ENCODE data around the gene GATAD2B. TPM values are rescaled to one million over a fixed set of nuclear protein-coding genes. Genes with fewer than 3 reads are reported as not detected.

The GATAD2B gene
- polyA plus RNA-seq, 3 donors = 1.1 to 11.0 (median 2.0) TPM

- peaks cover 25 to 35% of the 10 kb centered on the region in 2 donors for H3K4me1 ChIP-seq (ENCODE audit: control insufficient read depth in 1 of 2, insufficient read depth in 2 of 2, low read length in 2 of 2)
These were observed 70.6 kb downstream of the GATAD2B start for GRCh38 chr1:153852170-153852569.

GRCh38 chr1:153849487-153850185 lies 73.1 kb downstream of the GATAD2B start:
- peaks cover 0 to 18% of the 10 kb centered on the region in 2 donors for H3K36me3 ChIP-seq (replicated peaks in 1 of 2; ENCODE audit: control insufficient read depth in 1 of 2, insufficient read depth in 2 of 2, low read length in 2 of 2)
- peaks cover 23 to 27% of the 10 kb centered on the region in 2 donors for H3K4me1 ChIP-seq (ENCODE audit: control insufficient read depth in 1 of 2, insufficient read depth in 2 of 2, low read length in 2 of 2)
- Mint-ChIP-seq H3K27me3 (ENCODE audit: low read depth in 3 of 3) (peaks cover 0 to 1% (median 0%) of the 10 kb centered on the region in 3 donors), H3K4me3 (peak overlapping the region in 1 of 2 donors; percentile 47), H3K9me3 (peaks cover 0 to 3% (median 0%) of the 10 kb centered on the region in 7 donors), H3K36me3 (peaks cover 29 to 36% of the 10 kb centered on the region in 2 donors), H3K4me1 (peaks cover 36% of the 10 kb centered on the region), H3K27ac (peak overlapping the region; percentile 71 to 85 (median 79))
- peak overlapping the region; percentile 31 to 66 for H3K27ac ChIP-seq (ENCODE audit: low read depth in 1 of 2, low read length in 2 of 2)
- peak overlapping the region; percentile 21 for H3K4me2 ChIP-seq (replicated peaks; ENCODE audit: extremely low read depth, low read length, poor library complexity, severe bottlenecking)
- H3K27me3 ChIP-seq (ENCODE audit: control insufficient read depth in 2 of 2, insufficient read depth in 2 of 2, low read length in 2 of 2) = no peaks in the 10 kb centered on the region
- intact Hi-C loops (cut with micrococcal nuclease) = loop anchor here (5.0 to 10.0 kb wide), 3 partner anchors 33 to 55 kb away; no protein-coding TSS in a partner anchor
- 20% methylated on average over 1 of the region's 5 CpGs for WGBS (ENCODE audit: insufficient coverage)
- no peak overlapping the region for H2AFZ ChIP-seq (ENCODE audit: insufficient read depth, low read depth, low read length, poor library complexity, severe bottlenecking)
- no peaks in the 10 kb centered on the region for H3K9me3 ChIP-seq (replicated peaks in 1 of 2; ENCODE audit: control insufficient read depth in 1 of 2, insufficient read depth in 1 of 2, low read length in 2 of 2)
- peaks cover 69% of the 10 kb centered on the region for H3K79me2 ChIP-seq (ENCODE audit: insufficient read depth, low read length)
- H3K9ac ChIP-seq (ENCODE audit: insufficient read depth, low read length, poor library complexity, severe bottlenecking) = no peak overlapping the region
- H3K4me3 ChIP-seq (replicated peaks in 1 of 3; ENCODE audit: low read depth in 2 of 3, low read length in 3 of 3) = peak overlapping the region in 1 of 3 experiments; percentile 6
- TF ChIP-seq CTCF (IDR thresholded peaks at IDR 0.05) = no peak
- H4K20me1 ChIP-seq (ENCODE audit: insufficient read depth, low read length) = peaks cover 24% of the 10 kb centered on the region
- DNase-seq = peak; percentile 16 to 29 (median 27)

More at GRCh38 chr1:153852170-153852569, 70.6 kb downstream of the GATAD2B start:
- 79% methylated on average over 2 of the region's 5 CpGs for WGBS (ENCODE audit: insufficient coverage)
- H3K4me3 ChIP-seq (replicated peaks in 1 of 3; ENCODE audit: low read depth in 2 of 3, low read length in 3 of 3) = no peak overlapping the region
- Mint-ChIP-seq H3K36me3 (peaks cover 33 to 43% of the 10 kb centered on the region in 2 donors), H3K9me3 (peaks cover 0 to 2% (median 0%) of the 10 kb centered on the region in 7 donors), H3K27me3 (ENCODE audit: low read depth in 3 of 3) (no peaks in the 10 kb centered on the region), H3K27ac (peak overlapping the region in 1 of 7 donors; percentile 10), H3K4me3 (no peak overlapping the region), H3K4me1 (peaks cover 46% of the 10 kb centered on the region)
- intact Hi-C loops (cut with micrococcal nuclease) = loop anchor here in 1 of 2 donors (5.0 kb wide), 1 partner anchor 50 kb away; no protein-coding TSS in a partner anchor
- H3K4me2 ChIP-seq (replicated peaks; ENCODE audit: extremely low read depth, low read length, poor library complexity, severe bottlenecking) = no peak overlapping the region
- no peaks in the 10 kb centered on the region for H3K27me3 ChIP-seq (ENCODE audit: control insufficient read depth in 2 of 2, insufficient read depth in 2 of 2, low read length in 2 of 2)
- no peak for DNase-seq
- TF ChIP-seq CTCF (IDR thresholded peaks at IDR 0.05) = no peak
- H2AFZ ChIP-seq (ENCODE audit: insufficient read depth, low read depth, low read length, poor library complexity, severe bottlenecking) = no peak overlapping the region
- H3K79me2 ChIP-seq (ENCODE audit: insufficient read depth, low read length) = peaks cover 78% of the 10 kb centered on the region
- peaks cover 0 to 19% of the 10 kb centered on the region in 2 donors for H3K36me3 ChIP-seq (replicated peaks in 1 of 2; ENCODE audit: control insufficient read depth in 1 of 2, insufficient read depth in 2 of 2, low read length in 2 of 2)
- peak overlapping the region in 1 of 2 donors; percentile 34 for H3K27ac ChIP-seq (ENCODE audit: low read depth in 1 of 2, low read length in 2 of 2)
- no peaks in the 10 kb centered on the region for H3K9me3 ChIP-seq (replicated peaks in 1 of 2; ENCODE audit: control insufficient read depth in 1 of 2, insufficient read depth in 1 of 2, low read length in 2 of 2)
- H3K9ac ChIP-seq (ENCODE audit: insufficient read depth, low read length, poor library complexity, severe bottlenecking) = no peak overlapping the region
- peaks cover 24% of the 10 kb centered on the region for H4K20me1 ChIP-seq (ENCODE audit: insufficient read depth, low read length)

All from CD14-positive monocyte (primary cell).